ENCODE data around the gene PUSL1. TPM values are rescaled to one million over a fixed set of nuclear protein-coding genes. Genes with fewer than 3 reads are reported as not detected.

The PUSL1 gene
- total and polyA plus RNA-seq, 2 of the 13 experiments (the other 11 are each of a cell fraction or from before 2014, with no cell fraction given): 8.3 to 22.2 TPM

- Histone ChIP-seq H2AFZ (ENCODE audit: low read length) (no peak overlapping the region), H3K4me3 (replicated peaks in 1 of 3; ENCODE audit: insufficient read depth in 1 of 3, low read depth in 2 of 3, low read length in 3 of 3) (peak overlapping the region in 2 of 3 experiments; percentile 5 to 54; a peak in 3 of 6 replicates), H3K79me2 (ENCODE audit: insufficient read depth, low read length) (no peaks in the 10 kb centered on the region), H3K4me1 (ENCODE audit: insufficient read depth, low read length) (peaks cover 35% of the 10 kb centered on the region), H4K20me1 (ENCODE audit: insufficient read depth, low read length) (no peaks in the 10 kb centered on the region), H3K9me3 (ENCODE audit: low read length) (no peaks in the 10 kb centered on the region), H3K9ac (ENCODE audit: insufficient read depth, low read depth, low read length) (no peak overlapping the region), H3K27me3 (ENCODE audit: control insufficient read depth in 1 of 2, insufficient read depth in 2 of 2, low read length in 2 of 2) (peaks cover 0 to 2% of the 10 kb centered on the region in 2 experiments; a peak in 1 of 5 replicates), H3K4me2 (ENCODE audit: low read depth, low read length) (peak overlapping the region; percentile 58), H3K27ac (ENCODE audit: extremely low read length, insufficient read depth, low read length) (no peak overlapping the region), H3K36me3 (replicated peaks in 1 of 2; ENCODE audit: control insufficient read depth in 1 of 2, insufficient read depth in 2 of 2, low read length in 2 of 2) (no peaks in the 10 kb centered on the region)
- CTCF ChIA-PET (ENCODE audit: low intra/inter-chr PET ratio, low total read pairs): no interaction called here
- ATAC-seq (peak; percentile 51), DNase-seq (ENCODE audit: low spot score) (no peak), FAIRE-seq (no peak)
- in situ Hi-C loops (cut with HindIII; ENCODE audit: extremely low pct_ligation_motif_present, low pct_unique_long_range_greater_than_20kb) (no loop called here), intact Hi-C loops (cut with micrococcal nuclease; ENCODE audit: unreplicated experiment) (no loop called here)
- BruUV-seq (replicated peaks): no TSS peak
- POLR2A ChIA-PET: interaction anchor here (1.1 to 1.9 kb wide), 6 partner anchors 14 to 281 kb away, joined by 3 to 5 read pairs (median 3); partner anchors contain the start of genes AURKAIP1, ISG15 and UBE2J2
- 67% methylated on average over 6 of the region's 46 CpGs for WGBS (ENCODE audit: low lambda C conversion rate)
- TF ChIP-seq ZNF777 (CRISPR knock-in tag; IDR thresholded peaks at IDR 0.05) (peak; percentile 45; the same call in 1 of the 2 replicates), HES4 (CRISPR knock-in tag; IDR thresholded peaks at IDR 0.05; ENCODE audit: borderline replicate concordance) (no peak), ZNF724P (CRISPR knock-in tag; IDR thresholded peaks at IDR 0.05; ENCODE audit: borderline replicate concordance) (0 out of 2 replicates have a peak, but pooled peaks have one; percentile 57), MIER2 (CRISPR knock-in tag; IDR thresholded peaks at IDR 0.05) (no peak), RFX1 (IDR thresholded peaks at IDR 0.05) (no peak), PBX3 (CRISPR knock-in tag; IDR thresholded peaks at IDR 0.05; ENCODE audit: borderline replicate concordance) (no peak), ZNF460 (CRISPR knock-in tag; IDR thresholded peaks at IDR 0.05; ENCODE audit: borderline replicate concordance) (no peak), ZMYM2 (CRISPR knock-in tag; IDR thresholded peaks at IDR 0.05) (no peak; the same call in 1 of the 2 replicates), ZBED4 (CRISPR knock-in tag; IDR thresholded peaks at IDR 0.05; ENCODE audit: borderline replicate concordance) (no peak), NFYC (CRISPR knock-in tag; IDR thresholded peaks at IDR 0.05) (no peak), ZBTB33 (CRISPR knock-in tag; IDR thresholded peaks at IDR 0.05) (no peak), PAF1 (CRISPR knock-in tag; IDR thresholded peaks at IDR 0.05) (no peak), SPEN (CRISPR knock-in tag; IDR thresholded peaks at IDR 0.05; ENCODE audit: low read depth) (peak; percentile 54), MIER3 (CRISPR knock-in tag; IDR thresholded peaks at IDR 0.05; ENCODE audit: borderline replicate concordance) (no peak)
Observed at GRCh38 chr1:1287288-1288110, 20.9 kb upstream of the PUSL1 start.

Measured in HepG2 (cell line).